GM12892 (cell line): ENCODE measurements around the gene YJEFN3.

ENCODE experiments used
- POLR2A ChIP-seq: IDR thresholded peaks from 2 replicates; pipeline ENCODE4 v1.6.1; 2011; ENCODE audit warnings: low read depth, low read length, control low read depth
- POLR2AphosphoS5 ChIP-seq: IDR thresholded peaks from 2 replicates; pipeline ENCODE4 v1.6.1; 2011; ENCODE audit warnings: low read depth, low read length, control low read depth
- TAF1 ChIP-seq: IDR thresholded peaks from 2 replicates; pipeline ENCODE4 v1.6.1; 2011; ENCODE audit warnings: low read depth, mild to moderate bottlenecking, control low read depth, low read length, borderline replicate concordance

GRCh38 chr19:19480688-19481087 is 48.0 kb upstream of the YJEFN3 start:
- TF ChIP-seq POLR2A (no peak), POLR2AphosphoS5 (no peak), TAF1 (no peak)
